Measurements from ENCODE around the gene MXD1. TPM values are rescaled to one million over a fixed set of nuclear protein-coding genes. Genes with fewer than 3 reads are reported as not detected.

The MXD1 gene
- polyA plus RNA-seq, 2 of the 4 experiments (the other 2 are of a cell fraction) = 2.0 to 8.3 TPM

GRCh38 chr2:69955029-69955428 is 40.1 kb downstream of the MXD1 start (continued):
- TF ChIP-seq ZFP36 (IDR thresholded peaks at IDR 0.05; ENCODE audit: borderline replicate concordance, partially characterized antibody) (no peak), KDM1A (IDR thresholded peaks at IDR 0.05; ENCODE audit: low read depth) (no peak), ELK1 (IDR thresholded peaks at IDR 0.05; ENCODE audit: low read depth, low read length) (no peak), ZNF302 (CRISPR knock-in tag; IDR thresholded peaks at IDR 0.05) (no peak)

GRCh38 chr2:69956475-69956979 is 41.6 kb downstream of the MXD1 start:
- no peak for ATAC-seq
- no peaks in the 10 kb centered on the region for H3K9me3 ChIP-seq

GRCh38 chr2:69957965-69958364 is 43.1 kb downstream of the MXD1 start:
- H3K4me3 ChIP-seq = no peak overlapping the region
- ChIA-PET POLR2A (no interaction called here), CTCF (interaction anchor here (0.6 to 1.6 kb wide), 3 partner anchors 9 to 153 kb away, joined by 3 to 5 read pairs (median 4); no protein-coding TSS in a partner anchor)
- no peak for TF ChIP-seq CHD2 (IDR thresholded peaks at IDR 0.05; ENCODE audit: low read length, partially characterized antibody)
- TF ChIP-seq MAX (IDR thresholded peaks at IDR 0.05) = no peak
- TF ChIP-seq ZC3H11A (IDR thresholded peaks at IDR 0.05) = no peak
- no peak for TF ChIP-seq USF2 (IDR thresholded peaks at IDR 0.05)
- TF ChIP-seq FOSB (CRISPR knock-in tag; IDR thresholded peaks at IDR 0.05) = no peak
- TF ChIP-seq HMGXB4 (CRISPR knock-in tag; IDR thresholded peaks at IDR 0.05; ENCODE audit: borderline replicate concordance) = no peak
- TF ChIP-seq CEBPB (IDR thresholded peaks at IDR 0.05) = no peak
- TF ChIP-seq MAZ (IDR thresholded peaks at IDR 0.05; ENCODE audit: borderline replicate concordance, low read depth, low read length) = no peak
- no peak for TF ChIP-seq BCL3 (IDR thresholded peaks at IDR 0.05)
- TF ChIP-seq EP300 (IDR thresholded peaks at IDR 0.05) = no peak
- TF ChIP-seq TP53 (CRISPR knock-in tag; IDR thresholded peaks at IDR 0.05) = no peak
- no peak for TF ChIP-seq HOXA7 (CRISPR knock-in tag; IDR thresholded peaks at IDR 0.05)
- no peaks in the 10 kb centered on the region for H3K4me1 ChIP-seq
- H3K27ac ChIP-seq = no peak overlapping the region
- no peak; a peak in 1 of 6 replicates for ATAC-seq
- H3K9me3 ChIP-seq = no peaks in the 10 kb centered on the region
- DNase-seq (ENCODE audit: low read depth in 1 of 2, low spot score in 1 of 2) = no peak
- H3K4me2 ChIP-seq = no peak overlapping the region
- no peak for FAIRE-seq
- 53% methylated on average over 8 of the region's 8 CpGs for WGBS (ENCODE audit: missing lambda C conversion rate)

More at GRCh38 chr2:69956475-69956979, 41.6 kb downstream of the MXD1 start:
- ChIA-PET POLR2A (no interaction called here), CTCF (interaction anchor here (0.9 to 3.2 kb wide), 3 partner anchors 11 to 114 kb away, joined by 4 to 13 read pairs (median 4); no protein-coding TSS in a partner anchor)
- H3K4me2 ChIP-seq = no peak overlapping the region
- no peak for TF ChIP-seq USF2 (IDR thresholded peaks at IDR 0.05)
- TF ChIP-seq JUN (IDR thresholded peaks at IDR 0.05) = no peak
- TF ChIP-seq CHD2 (IDR thresholded peaks at IDR 0.05; ENCODE audit: low read length, partially characterized antibody) = no peak
- no peak for TF ChIP-seq RARB (CRISPR knock-in tag; IDR thresholded peaks at IDR 0.05)
- FAIRE-seq (no peak), DNase-seq (ENCODE audit: low read depth in 1 of 2, low spot score in 1 of 2) (no peak)
- WGBS (ENCODE audit: missing lambda C conversion rate) = 57% methylated on average over 6 of the region's 6 CpGs
- no peak overlapping the region for H3K4me3 ChIP-seq
- no peaks in the 10 kb centered on the region for H3K4me1 ChIP-seq
- no peak overlapping the region for H3K27ac ChIP-seq
